OCI-LY7 (cell line): Measurements from ENCODE around the gene ERBIN. TPM values are rescaled to one million over a fixed set of nuclear protein-coding genes. Genes with fewer than 3 reads are reported as not detected.
"Not testable (repeated sequence)": the region's sequence is repeated elsewhere in the genome, so short reads cannot be mapped to it uniquely, and the experiment has no call there.

ENCODE experiments used
- Bru-seq: library from RNA; stranded (reverse); fragments of 400-500 nt; gene quantifications from one replicate; lab custom pipeline; 2021; lab: Mats Ljungman, UMichigan
- BruChase-seq, 2 experiments: library from RNA; stranded (reverse); fragments of 400-500 nt; gene quantifications; one replicate each; lab custom pipeline; 2021; lab: Mats Ljungman, UMichigan
- BruUV-seq: library from RNA; stranded (reverse); fragments of 400-500 nt; replicated peaks from 2 replicates; lab custom pipeline; 2021; lab: Mats Ljungman, UMichigan
- CTCF ChIA-PET: fragments of 300-600 bp; sonication (Branson Sonifier 250); formaldehyde crosslinking; loops from one replicate; lab custom pipeline; 2022; ENCODE audit warnings: antibody characterized with exemption; ENCODE audit not compliant: unreplicated experiment; lab: Charles Lee
- POLR2A ChIA-PET: fragments of 300-600 bp; sonication (Branson Sonifier 250); formaldehyde crosslinking; loops from one replicate; lab custom pipeline; 2022; ENCODE audit warnings: antibody characterized with exemption; lab: Charles Lee
- DNase-seq: peaks from one replicate; pipeline ENCODE4 v3.0.0-alpha.2; 2015; ENCODE audit warnings: low spot score
- H2AFZ ChIP-seq: fragments of 200-600 bp; sonication (generic), shearing (Covaris generic); 2 replicates; pipeline ENCODE4 v1.6.1; 2014; ENCODE audit warnings: mild to moderate bottlenecking, antibody characterized with exemption, low read length, moderate library complexity
- H3K27ac ChIP-seq: fragments of 200-600 bp; sonication (generic); 2 replicates; pipeline ENCODE4 v1.5.1; 2014; ENCODE audit warnings: mixed run types, low read depth, mild to moderate bottlenecking, moderate library complexity, low read length, inconsistent platforms; ENCODE audit not compliant: poor library complexity, severe bottlenecking
- H3K36me3 ChIP-seq: fragments of 200-600 bp; sonication (generic); 2 replicates; pipeline ENCODE4 v1.6.1; 2014; ENCODE audit warnings: mild to moderate bottlenecking, antibody characterized with exemption, low read length, moderate library complexity, mixed read lengths; ENCODE audit not compliant: insufficient read depth
- H3K4me1 ChIP-seq: fragments of 200-600 bp; sonication (generic); 2 replicates; pipeline ENCODE4 v1.5.1; 2014; ENCODE audit warnings: mild to moderate bottlenecking, low read length; ENCODE audit not compliant: insufficient read depth, poor library complexity, severe bottlenecking
- H3K4me2 ChIP-seq: fragments of 200-600 bp; sonication (generic); 2 replicates; pipeline ENCODE4 v1.6.1; 2014; ENCODE audit warnings: mild to moderate bottlenecking, low read length
- H3K4me3 ChIP-seq: fragments of 200-600 bp; sonication (generic); 2 replicates; pipeline ENCODE4 v1.5.1; 2014; ENCODE audit warnings: mild to moderate bottlenecking, low read depth, low read length; ENCODE audit not compliant: poor library complexity, severe bottlenecking
- H3K79me2 ChIP-seq: fragments of 200-600 bp; sonication (generic); 2 replicates; pipeline ENCODE4 v1.6.1; 2016; ENCODE audit warnings: low read depth, mild to moderate bottlenecking, low read length, moderate library complexity, mixed read lengths; ENCODE audit not compliant: insufficient read depth
- H3K9me2 ChIP-seq: fragments of 200-600 bp; sonication (generic); 2 replicates; pipeline ENCODE4 v1.6.1; 2016; ENCODE audit warnings: mild to moderate bottlenecking, low read length, mixed read lengths; ENCODE audit not compliant: insufficient read depth
- H3K9me3 ChIP-seq: fragments of 200-600 bp; sonication (generic); 2 replicates; pipeline ENCODE4 v1.6.1; 2014; ENCODE audit warnings: mild to moderate bottlenecking, mixed run types, low read length, mixed read lengths
- H4K20me1 ChIP-seq: fragments of 200-600 bp; sonication (generic); 2 replicates; pipeline ENCODE4 v1.6.1; 2014; ENCODE audit warnings: mild to moderate bottlenecking, antibody characterized with exemption, low read length, moderate library complexity, mixed read lengths; ENCODE audit not compliant: insufficient read depth
- EZH2phosphoT487 ChIP-seq: fragments of 200-600 bp; sonication (generic); IDR thresholded peaks from 2 replicates; pipeline ENCODE4 v1.6.1; 2018; ENCODE audit warnings: low read depth, borderline replicate concordance, mild to moderate bottlenecking, mixed run types, antibody characterized with exemption, low read length, moderate library complexity, mixed read lengths
- intact Hi-C: fragments of 100-400 bp; cut with micrococcal nuclease; formaldehyde crosslinking; loops from one replicate; pipeline ENCODE4 v1.10.0; 2022; ENCODE audit not compliant: unreplicated experiment
- long read RNA-seq: library from polyadenylated mRNA; stranded (forward); transcript quantifications from one replicate; pipeline ENCODE4 v2.0.0, GENCODE V29; 2022
- total RNA-seq, 2 experiments: library from RNA; depleted of rRNA in 1 of 2; stranded (reverse); fragments of >200 nt in 1 of 2; shearing (Covaris generic) in 1 of 2; gene quantifications; 2 replicates each; pipeline ENCODE4 v1.2.3, GENCODE V29; 2014 to 2022
- TF ChIP-seq, protein P1 (sequence below): fragments of 200-600 bp; sonication (generic); conservative IDR thresholded peaks from 2 replicates; pipeline ENCODE4 v1.5.1; 2014; ENCODE audit warnings: mild to moderate bottlenecking, antibody characterized with exemption, low read length, moderate library complexity, mixed read lengths

The ERBIN gene
- total RNA-seq (2014; rRNA removed; shearing (Covaris generic)) (81.8 and 84.5 TPM in 2 replicates), total RNA-seq (2022) (132 and 163 TPM in 2 replicates), Bru-seq, nascent RNA (percentile 95 among the genes with signal in this experiment), BruChase-seq, experiment 1, labeled RNA remaining after a 6-hour chase (percentile 92 among the genes with signal in this experiment), BruChase-seq, experiment 2, labeled RNA remaining after a 2-hour chase (percentile 93 among the genes with signal in this experiment)
- long read RNA-seq, full-length matches to known transcripts: 47 of 120 reads
- long read RNA-seq, partial matches to known transcripts: 20 of 120 reads
- long read RNA-seq, other reads (novel, unspliced or antisense): 53 of 120 reads

GRCh38 chr5:65926276-65926783, at the start of gene ERBIN:
TSS of gene ERBIN (plus strand) at chr5:65926575. CDS start at chr5:65992719, 66,144 bp downstream.
- H3K27ac ChIP-seq: peak within 1 kb of the TSS; percentile 97
- H3K9me2 ChIP-seq: no peaks in the 10 kb centered on the region
- peak within 1 kb of the TSS; percentile 94 for H3K4me2 ChIP-seq
- TF ChIP-seq EZH2phosphoT487: no peak
- peaks cover 36% of the 10 kb centered on the region for H3K4me1 ChIP-seq
- peak; percentile 76 for DNase-seq
- H3K9me3 ChIP-seq: no peaks in the 10 kb centered on the region
- peaks cover 34% of the 10 kb centered on the region for H4K20me1 ChIP-seq
- CTCF ChIA-PET: no interaction called here
- peaks cover 51% of the 10 kb centered on the region for H3K79me2 ChIP-seq
- POLR2A ChIA-PET: interaction anchor here (0.6 to 1.5 kb wide), 5 partner anchors 12 to 221 kb away, joined by 3 to 4 read pairs (median 3); no protein-coding TSS in a partner anchor
- peak within 1 kb of the TSS; percentile 83 for H3K4me3 ChIP-seq
- peak within 1 kb of the TSS; percentile 45 for H2AFZ ChIP-seq
- intact Hi-C loops: loop anchor here (2.0 to 10.0 kb wide), 4 partner anchors 44 to 1278 kb away; partner anchors contain the start of genes NLN and SGTB
- BruUV-seq: no TSS peak
- H3K36me3 ChIP-seq: peaks cover 25% of the 10 kb centered on the region

DNA sequence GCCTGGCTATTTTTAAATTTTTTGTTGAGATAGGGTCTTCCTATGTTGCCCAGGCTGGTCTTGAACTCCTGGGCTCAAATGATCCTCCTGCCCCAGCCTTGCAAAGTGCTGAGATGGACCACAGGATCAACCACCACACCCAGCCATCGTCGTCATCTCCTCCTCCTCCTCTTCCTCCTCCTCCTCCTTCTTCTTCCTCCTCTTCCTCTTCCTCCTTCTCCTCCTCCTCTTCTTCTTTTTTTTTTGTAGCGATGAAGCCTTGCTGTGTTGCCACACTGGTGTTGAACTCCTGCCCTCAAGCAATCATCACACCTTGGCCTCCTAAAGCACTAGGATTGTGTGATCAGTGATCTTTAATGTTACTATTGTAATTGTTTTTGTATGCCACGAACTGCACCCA, 49.4 kb upstream of the ERBIN start:
- BruUV-seq: no TSS peak
- H3K4me1 ChIP-seq: no peaks in the 10 kb centered on the region
- TF ChIP-seq, protein P1, sequence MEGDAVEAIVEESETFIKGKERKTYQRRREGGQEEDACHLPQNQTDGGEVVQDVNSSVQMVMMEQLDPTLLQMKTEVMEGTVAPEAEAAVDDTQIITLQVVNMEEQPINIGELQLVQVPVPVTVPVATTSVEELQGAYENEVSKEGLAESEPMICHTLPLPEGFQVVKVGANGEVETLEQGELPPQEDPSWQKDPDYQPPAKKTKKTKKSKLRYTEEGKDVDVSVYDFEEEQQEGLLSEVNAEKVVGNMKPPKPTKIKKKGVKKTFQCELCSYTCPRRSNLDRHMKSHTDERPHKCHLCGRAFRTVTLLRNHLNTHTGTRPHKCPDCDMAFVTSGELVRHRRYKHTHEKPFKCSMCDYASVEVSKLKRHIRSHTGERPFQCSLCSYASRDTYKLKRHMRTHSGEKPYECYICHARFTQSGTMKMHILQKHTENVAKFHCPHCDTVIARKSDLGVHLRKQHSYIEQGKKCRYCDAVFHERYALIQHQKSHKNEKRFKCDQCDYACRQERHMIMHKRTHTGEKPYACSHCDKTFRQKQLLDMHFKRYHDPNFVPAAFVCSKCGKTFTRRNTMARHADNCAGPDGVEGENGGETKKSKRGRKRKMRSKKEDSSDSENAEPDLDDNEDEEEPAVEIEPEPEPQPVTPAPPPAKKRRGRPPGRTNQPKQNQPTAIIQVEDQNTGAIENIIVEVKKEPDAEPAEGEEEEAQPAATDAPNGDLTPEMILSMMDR: no peak
- TF ChIP-seq EZH2phosphoT487: no peak
- no peaks in the 10 kb centered on the region for H3K79me2 ChIP-seq
- no peaks in the 10 kb centered on the region for H3K36me3 ChIP-seq
- no peak overlapping the region for H2AFZ ChIP-seq
- H3K4me2 ChIP-seq: no peak overlapping the region
- no peak overlapping the region for H3K27ac ChIP-seq
- ChIA-PET POLR2A (no interaction called here), CTCF (no interaction called here)
- no peaks in the 10 kb centered on the region for H3K9me3 ChIP-seq
- H4K20me1 ChIP-seq: no peaks in the 10 kb centered on the region
- intact Hi-C loops: no loop called here
- no peak for DNase-seq
- H3K9me2 ChIP-seq: no peaks in the 10 kb centered on the region
- no peak overlapping the region for H3K4me3 ChIP-seq

DNA sequence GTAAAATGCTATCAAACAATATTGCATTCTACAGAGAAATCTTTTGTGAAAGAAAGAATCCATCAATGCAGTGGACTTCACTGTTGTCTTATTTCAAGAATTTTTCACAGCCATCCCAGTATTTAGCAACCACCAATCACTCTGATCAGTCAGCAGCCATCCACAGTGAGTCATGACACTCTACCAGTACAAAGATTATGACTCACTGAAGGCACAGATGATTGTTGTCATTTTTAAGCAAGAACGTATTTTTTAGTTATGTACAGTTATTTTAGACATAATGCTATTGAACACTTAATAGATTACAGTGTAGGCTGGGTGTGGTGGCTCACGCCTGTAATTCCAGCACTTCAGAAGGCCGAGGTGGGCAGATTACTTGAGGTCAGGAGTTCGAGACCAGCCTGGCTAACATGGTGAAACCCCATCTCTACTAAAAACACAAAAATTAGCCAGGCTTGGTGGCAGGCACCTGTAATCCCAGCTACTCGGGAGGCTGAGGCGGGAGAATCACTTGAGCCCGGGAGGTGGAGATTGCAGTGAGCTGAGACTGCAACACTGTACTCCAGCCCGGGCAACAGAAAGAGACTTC, 46.6 kb upstream of the ERBIN start:
- H3K27ac ChIP-seq, H3K4me2 ChIP-seq, POLR2A ChIA-PET, H3K36me3 ChIP-seq, BruUV-seq, intact Hi-C loops, H3K4me3 ChIP-seq, H2AFZ ChIP-seq, H3K79me2 ChIP-seq, H3K9me3 ChIP-seq, CTCF ChIA-PET, H3K9me2 ChIP-seq, DNase-seq, H4K20me1 ChIP-seq, H3K4me1 ChIP-seq: not testable (repeated sequence)
